Measurements from ENCODE around the gene NOTCH4.

GRCh38 chr6:32222333-32223230 is 1.3 kb downstream of the NOTCH4 start:
- TF ChIP-seq EZH2 (IDR thresholded peaks at IDR 0.05; ENCODE audit: insufficient read depth, poor library complexity, severe bottlenecking) (no peak), EZH2phosphoT487 (IDR thresholded peaks at IDR 0.05; ENCODE audit: insufficient read depth, low read depth) (no peak)
